Measurements from ENCODE around the gene ARHGEF38. TPM values are rescaled to one million over a fixed set of nuclear protein-coding genes. Genes with fewer than 3 reads are reported as not detected.

Gene ARHGEF38
- polyA plus RNA-seq, 3 donors = not detected

GRCh38 chr4:105712766-105713165 is 160.3 kb downstream of the ARHGEF38 start:
- intact Hi-C loops (cut with micrococcal nuclease) = no loop called here
- Histone ChIP-seq H3K9me3 (replicated peaks in 1 of 2; ENCODE audit: control insufficient read depth in 1 of 2, insufficient read depth in 1 of 2, low read length in 2 of 2) (no peaks in the 10 kb centered on the region), H3K4me3 (replicated peaks in 1 of 3; ENCODE audit: low read depth in 2 of 3, low read length in 3 of 3) (no peak overlapping the region), H2AFZ (ENCODE audit: insufficient read depth, low read depth, low read length, poor library complexity, severe bottlenecking) (no peak overlapping the region), H3K27ac (ENCODE audit: low read depth in 1 of 2, low read length in 2 of 2) (no peak overlapping the region), H3K27me3 (ENCODE audit: control insufficient read depth in 2 of 2, insufficient read depth in 2 of 2, low read length in 2 of 2) (no peaks in the 10 kb centered on the region), H3K9ac (ENCODE audit: insufficient read depth, low read length, poor library complexity, severe bottlenecking) (no peak overlapping the region), H3K4me2 (replicated peaks; ENCODE audit: extremely low read depth, low read length, poor library complexity, severe bottlenecking) (no peak overlapping the region), H3K36me3 (replicated peaks in 1 of 2; ENCODE audit: control insufficient read depth in 1 of 2, insufficient read depth in 2 of 2, low read length in 2 of 2) (no peaks in the 10 kb centered on the region), H3K4me1 (ENCODE audit: control insufficient read depth in 1 of 2, insufficient read depth in 2 of 2, low read length in 2 of 2) (peaks cover 13 to 20% of the 10 kb centered on the region in 2 donors), H4K20me1 (ENCODE audit: insufficient read depth, low read length) (no peaks in the 10 kb centered on the region), H3K79me2 (ENCODE audit: insufficient read depth, low read length) (peaks cover 20% of the 10 kb centered on the region)
- WGBS (ENCODE audit: insufficient coverage) = 92% methylated on average over 2 of the region's 2 CpGs
- no peak for DNase-seq
- Mint-ChIP-seq H3K4me3 (no peak overlapping the region), H3K9me3 (no peaks in the 10 kb centered on the region), H3K36me3 (no peaks in the 10 kb centered on the region), H3K27ac (no peak overlapping the region), H3K27me3 (ENCODE audit: low read depth in 3 of 3) (no peaks in the 10 kb centered on the region), H3K4me1 (peaks cover 19% of the 10 kb centered on the region)
- TF ChIP-seq CTCF (IDR thresholded peaks at IDR 0.05) = no peak

GRCh38 chr4:105714071-105714521 is 161.7 kb downstream of the ARHGEF38 start:
- 0% methylated on average over 1 of the region's 5 CpGs for WGBS (ENCODE audit: insufficient coverage)
- peaks cover 16% of the 10 kb centered on the region for H3K4me1 Mint-ChIP-seq
- peaks cover 8% of the 10 kb centered on the region for H3K79me2 ChIP-seq (ENCODE audit: insufficient read depth, low read length)

More at GRCh38 chr4:105714071-105714521, 161.7 kb downstream of the ARHGEF38 start:
- Histone ChIP-seq H3K4me3 (replicated peaks in 1 of 3; ENCODE audit: low read depth in 2 of 3, low read length in 3 of 3) (peak overlapping the region; percentile 41 to 76 (median 72)), H3K4me1 (ENCODE audit: control insufficient read depth in 1 of 2, insufficient read depth in 2 of 2, low read length in 2 of 2) (peaks cover 8 to 13% of the 10 kb centered on the region in 2 donors), H3K9me3 (replicated peaks in 1 of 2; ENCODE audit: control insufficient read depth in 1 of 2, insufficient read depth in 1 of 2, low read length in 2 of 2) (no peaks in the 10 kb centered on the region), H2AFZ (ENCODE audit: insufficient read depth, low read depth, low read length, poor library complexity, severe bottlenecking) (peak overlapping the region; percentile 84), H3K27me3 (ENCODE audit: control insufficient read depth in 2 of 2, insufficient read depth in 2 of 2, low read length in 2 of 2) (no peaks in the 10 kb centered on the region), H3K9ac (ENCODE audit: insufficient read depth, low read length, poor library complexity, severe bottlenecking) (no peak overlapping the region), H4K20me1 (ENCODE audit: insufficient read depth, low read length) (no peaks in the 10 kb centered on the region), H3K27ac (ENCODE audit: low read depth in 1 of 2, low read length in 2 of 2) (peak overlapping the region in 1 of 2 donors; percentile 43), H3K4me2 (replicated peaks; ENCODE audit: extremely low read depth, low read length, poor library complexity, severe bottlenecking) (peak overlapping the region; percentile 73), H3K36me3 (replicated peaks in 1 of 2; ENCODE audit: control insufficient read depth in 1 of 2, insufficient read depth in 2 of 2, low read length in 2 of 2) (no peaks in the 10 kb centered on the region)
- intact Hi-C loops (cut with micrococcal nuclease) = no loop called here
- Mint-ChIP-seq H3K36me3 (peaks cover 0 to 2% of the 10 kb centered on the region in 2 donors), H3K9me3 (no peaks in the 10 kb centered on the region), H3K4me3 (peak overlapping the region; percentile 77 to 92), H3K27me3 (ENCODE audit: low read depth in 3 of 3) (no peaks in the 10 kb centered on the region), H3K27ac (peak overlapping the region in 5 of 7 donors; percentile 12 to 79 (median 73))
- peak; percentile 18 to 49 (median 28) for DNase-seq
- no peak for TF ChIP-seq CTCF (IDR thresholded peaks at IDR 0.05)

Measured in CD14-positive monocyte (primary cell).